Panc1 (cell line): ENCODE measurements around the gene ATXN7. TPM values are rescaled to one million over a fixed set of nuclear protein-coding genes. Genes with fewer than 3 reads are reported as not detected.

ENCODE experiments used
- ATAC-seq: fragments of 200-7000 bp; cut with Tn5 transposase; 2 replicates; pipeline ENCODE4 v1.9.1; 2020; ENCODE audit warnings: mild to moderate bottlenecking, moderate library complexity
- BruUV-seq: library from RNA; stranded (reverse); fragments of 400-500 nt; replicated peaks from 2 replicates; lab custom pipeline; 2021; lab: Mats Ljungman, UMichigan
- CTCF ChIA-PET: fragments of 300-600 bp; sonication (Branson Sonifier 250); formaldehyde crosslinking; loops from one replicate; lab custom pipeline; 2022; ENCODE audit warnings: antibody characterized with exemption; lab: Charles Lee
- POLR2A ChIA-PET: fragments of 300-600 bp; sonication (Branson Sonifier 250); formaldehyde crosslinking; loops from one replicate; lab custom pipeline; 2022; ENCODE audit warnings: antibody characterized with exemption; lab: Charles Lee
- DNase-seq: peaks from one replicate; pipeline ENCODE4 v3.0.0-alpha.2; 2010; ENCODE audit warnings: low read depth, low spot score
- H3K27ac ChIP-seq: 2 replicates; pipeline ENCODE4 v1.5.1; 2011; ENCODE audit warnings: mild to moderate bottlenecking, low read length, inconsistent platforms
- H3K27me3 ChIP-seq: fragments of 200-500 bp; sonication (Bioruptor generic); 2 replicates; pipeline ENCODE4 v1.6.0; 2014; ENCODE audit warnings: low read length, inconsistent platforms; ENCODE audit not compliant: control insufficient read depth, insufficient read depth
- H3K36me3 ChIP-seq: fragments of 200-500 bp; sonication (Bioruptor generic); 2 replicates; pipeline ENCODE4 v1.5.1; 2014; ENCODE audit warnings: inconsistent platforms, mild to moderate bottlenecking, low read length, moderate library complexity; ENCODE audit not compliant: control insufficient read depth, insufficient read depth
- H3K4me1 ChIP-seq: 2 replicates; pipeline ENCODE4 v1.5.1; 2011; ENCODE audit warnings: inconsistent platforms, mild to moderate bottlenecking, low read length, moderate library complexity; ENCODE audit not compliant: control insufficient read depth, insufficient read depth
- H3K4me3 ChIP-seq, 2 experiments: 2 replicates each; pipeline ENCODE4 v1.5.1; 2011 to 2012; ENCODE audit warnings: low read depth in 2 of 2, low read length in 2 of 2, mild to moderate bottlenecking in 2 of 2, inconsistent platforms in 1 of 2, moderate library complexity in 1 of 2
- H3K9me3 ChIP-seq: fragments of 200-500 bp; sonication (Bioruptor generic); 2 replicates; pipeline ENCODE4 v1.5.1; 2014; ENCODE audit warnings: low read depth, mild to moderate bottlenecking, inconsistent platforms, low read length, moderate library complexity; ENCODE audit not compliant: control insufficient read depth, insufficient read depth
- CTCF ChIP-seq: fragments of 450-650 bp; IDR thresholded peaks from 2 replicates; pipeline ENCODE4 v1.5.1; 2017; ENCODE audit warnings: mild to moderate bottlenecking
- POLR2AphosphoS5 ChIP-seq: IDR thresholded peaks from 2 replicates; pipeline ENCODE4 v1.6.1; 2012; ENCODE audit warnings: mild to moderate bottlenecking, low read depth, low read length, moderate library complexity
- REST ChIP-seq, 2 experiments: IDR thresholded peaks; 2 replicates each; pipeline ENCODE4 v1.6.1; 2011 to 2012; ENCODE audit warnings: low read depth in 2 of 2, control low read depth in 1 of 2, low read length in 1 of 2, mild to moderate bottlenecking in 1 of 2, moderate library complexity in 1 of 2; ENCODE audit not compliant: insufficient read depth in 1 of 2
- SIN3A ChIP-seq: IDR thresholded peaks from 2 replicates; pipeline ENCODE4 v1.6.1; 2012; ENCODE audit warnings: low read depth, mild to moderate bottlenecking, low read length, moderate library complexity, borderline replicate concordance; ENCODE audit not compliant: insufficient read depth
- TCF7L2 ChIP-seq: IDR thresholded peaks from 2 replicates; pipeline ENCODE4 v1.6.1; 2011; ENCODE audit warnings: mild to moderate bottlenecking, low read depth, low read length, inconsistent platforms
- in situ Hi-C: cut with HindIII; loops from 2 replicates; pipeline ENCODE4 v1.10.0; 2016; ENCODE audit warnings: low sequenced_read_pairs, low pct_unique_long_range_greater_than_20kb
- intact Hi-C: fragments of 100-400 bp; cut with micrococcal nuclease; formaldehyde crosslinking; loops from one replicate; pipeline ENCODE4 v1.10.0; 2022; ENCODE audit not compliant: unreplicated experiment
- total RNA-seq: library from RNA; stranded (reverse); gene quantifications from one replicate; pipeline ENCODE4 v1.2.1, GENCODE V29; 2021; ENCODE audit not compliant: unreplicated experiment

The ATXN7 gene
- total RNA-seq, 1 experiment from 2014 or later = 17.3 TPM

DNA sequence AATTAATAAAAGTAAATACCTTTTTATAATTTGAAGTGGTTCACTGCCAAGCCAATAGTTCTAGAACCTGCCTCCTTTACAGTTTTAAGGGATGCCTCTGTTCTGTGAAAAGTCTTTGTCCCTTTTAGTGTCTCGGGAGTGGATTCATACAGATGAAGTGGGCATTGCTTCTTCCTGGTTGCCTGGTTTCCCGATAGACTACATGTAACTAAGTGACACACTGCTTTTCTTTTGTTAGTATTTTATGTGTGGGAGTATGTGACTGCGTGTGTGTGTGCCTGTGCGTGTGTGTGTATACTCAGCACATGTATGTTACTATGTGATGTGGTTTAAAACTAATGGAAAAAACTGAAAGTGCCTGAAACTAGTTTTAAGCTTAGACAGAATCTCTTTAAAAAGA is 138.6 kb downstream of the ATXN7 start:
- no peaks in the 10 kb centered on the region for H3K4me1 ChIP-seq
- ATAC-seq (no peak), DNase-seq (no peak)
- intact Hi-C loops = no loop called here
- H3K36me3 ChIP-seq = peaks cover 5% of the 10 kb centered on the region
- TF ChIP-seq TCF7L2 = no peak
- no peak for TF ChIP-seq REST (IDR thresholded peaks at IDR 0.05; ENCODE audit: insufficient read depth in 1 of 2, low read depth in 2 of 2, low read length in 1 of 2)
- no peak for TF ChIP-seq CTCF
- no peak for TF ChIP-seq POLR2AphosphoS5
- no peak for TF ChIP-seq SIN3A
- in situ Hi-C loops = no loop called here
- no peaks in the 10 kb centered on the region for H3K27me3 ChIP-seq
- no peak overlapping the region for H3K27ac ChIP-seq
- POLR2A ChIA-PET = no interaction called here
- no peaks in the 10 kb centered on the region for H3K9me3 ChIP-seq
- BruUV-seq = no TSS peak
- no peak overlapping the region for H3K4me3 ChIP-seq
- CTCF ChIA-PET = no interaction called here

DNA sequence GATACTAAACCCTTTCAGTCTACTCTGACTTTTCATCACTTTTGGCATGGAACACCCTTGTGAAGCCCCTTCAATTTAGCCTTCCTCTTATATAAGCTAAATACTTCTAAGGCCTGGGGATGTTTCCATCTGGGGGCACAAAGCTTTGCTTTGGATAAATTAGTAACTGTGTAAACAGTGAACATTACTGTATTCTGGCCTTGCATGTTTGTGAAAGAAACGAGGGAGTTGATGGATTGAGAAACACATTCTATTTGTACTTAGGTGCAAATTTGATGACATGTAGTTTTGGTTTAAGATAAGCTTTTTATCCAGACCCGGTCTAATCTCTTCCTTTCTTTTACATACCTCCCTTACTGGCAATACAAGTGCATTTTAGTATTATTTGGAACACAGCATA is 139.9 kb downstream of the ATXN7 start:
- ATAC-seq = no peak
- in situ Hi-C loops = no loop called here
- Histone ChIP-seq H3K9me3 (no peaks in the 10 kb centered on the region), H3K27ac (no peak overlapping the region), H3K27me3 (no peaks in the 10 kb centered on the region), H3K36me3 (peaks cover 8% of the 10 kb centered on the region), H3K4me1 (no peaks in the 10 kb centered on the region), H3K4me3 (no peak overlapping the region)
- intact Hi-C loops = no loop called here
- POLR2A ChIA-PET = no interaction called here
- DNase-seq = no peak
- CTCF ChIA-PET = interaction anchor here (0.6 kb wide), 1 partner anchor 178 kb away, joined by 4 read pairs; no protein-coding TSS in a partner anchor
- no TSS peak for BruUV-seq
- TF ChIP-seq REST (IDR thresholded peaks at IDR 0.05; ENCODE audit: insufficient read depth in 1 of 2, low read depth in 2 of 2, low read length in 1 of 2) = no peak
